HL-60 (cell line): Measurements from ENCODE around the gene SLFN14.
"Not testable (repeated sequence)": the region's sequence is repeated elsewhere in the genome, so short reads cannot be mapped to it uniquely, and the experiment has no call there.

Experiments
- DNase-seq, 2 experiments: peaks; one replicate each; pipeline ENCODE4 v3.0.0-alpha.2; 2010 to 2020; ENCODE audit warnings: low read depth in 1 of 2, low spot score in 1 of 2
- H3K27ac ChIP-seq: fragments of 250-450 bp; sonication (Bioruptor Pico); replicated peaks from 2 replicates; pipeline ENCODE4 v1.5.1; 2020; ENCODE audit warnings: mild to moderate bottlenecking, moderate library complexity
- H3K27me3 ChIP-seq: fragments of 250-450 bp; sonication (Bioruptor Pico); 2 replicates; pipeline ENCODE4 v1.5.1; 2021; ENCODE audit warnings: mild to moderate bottlenecking, moderate library complexity; ENCODE audit not compliant: insufficient read depth, poor library complexity, severe bottlenecking
- H3K4me3 ChIP-seq: replicated peaks from 2 replicates; pipeline ENCODE4 v1.5.1; 2011; ENCODE audit warnings: mild to moderate bottlenecking, control low read depth, low read length; ENCODE audit not compliant: insufficient read depth
- GABPA ChIP-seq: IDR thresholded peaks from 2 replicates; pipeline ENCODE4 v1.6.1; 2012; ENCODE audit warnings: low read depth
- POLR2AphosphoS5 ChIP-seq: IDR thresholded peaks from 2 replicates; pipeline ENCODE4 v1.6.1; 2012; ENCODE audit warnings: low read depth
- SPI1 ChIP-seq: IDR thresholded peaks from 2 replicates; pipeline ENCODE4 v1.6.1; 2012; ENCODE audit warnings: low read depth, mild to moderate bottlenecking, borderline replicate concordance
- TF ChIP-seq, protein P1 (sequence below): IDR thresholded peaks from 2 replicates; pipeline ENCODE4 v1.6.1; 2012; ENCODE audit warnings: low read depth; ENCODE audit not compliant: insufficient replicate concordance
- TF ChIP-seq, protein P2 (sequence below): IDR thresholded peaks from one replicate; pipeline ENCODE4 v1.5.1; 2011; ENCODE audit warnings: low read length, control low read depth, inconsistent platforms; ENCODE audit not compliant: insufficient read depth

Gene SLFN14

DNA sequence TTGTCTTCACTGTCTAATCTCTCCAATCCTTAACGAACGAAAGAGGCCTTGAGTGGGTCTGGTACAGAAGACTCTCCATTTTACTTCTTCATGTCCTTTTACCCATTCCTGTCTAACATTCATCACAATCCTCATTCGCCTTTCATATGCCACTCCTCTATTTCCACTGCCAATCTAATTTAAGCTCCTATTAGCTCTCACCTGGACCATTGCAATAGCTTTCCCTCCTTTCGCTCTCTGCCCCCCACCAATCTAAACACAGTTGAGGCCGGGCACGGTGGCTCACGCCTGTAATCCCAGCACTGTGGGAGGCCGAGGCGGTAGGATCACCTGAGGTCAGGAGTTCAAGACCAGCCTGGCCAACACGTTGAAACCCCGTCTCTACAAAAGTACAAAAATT lies 6.3 kb upstream of the SLFN14 start:
- H3K4me3 ChIP-seq, result peak overlapping the region; percentile 94
- peak overlapping the region; percentile 86 for H3K27ac ChIP-seq

DNA sequence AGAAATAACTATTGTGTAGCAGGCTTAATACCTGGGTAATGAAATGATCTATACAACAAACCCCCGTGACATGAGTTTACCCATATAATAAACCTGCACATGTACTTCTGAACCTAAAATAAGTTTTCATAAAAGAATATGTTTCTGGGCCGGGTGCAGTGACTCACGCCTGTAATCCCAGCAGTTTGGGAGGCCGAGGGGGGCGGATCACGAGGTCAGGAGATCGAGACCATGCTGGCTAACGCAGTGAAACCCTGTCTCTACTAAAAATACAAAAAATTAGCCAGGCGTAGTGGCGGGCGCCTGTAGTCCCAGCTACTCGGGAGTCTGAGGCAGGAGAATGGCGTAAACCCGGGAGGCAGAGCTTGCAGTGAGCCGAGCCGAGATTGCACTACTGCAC lies 2.6 kb upstream of the SLFN14 start:
- DNase-seq, H3K27ac ChIP-seq, H3K4me3 ChIP-seq, H3K27me3 ChIP-seq: not testable (repeated sequence)

More for the DNA sequence above, 6.3 kb upstream of the SLFN14 start:
- TF ChIP-seq POLR2AphosphoS5 (no peak), GABPA (no peak), SPI1 (no peak)
- TF ChIP-seq, protein P1, sequence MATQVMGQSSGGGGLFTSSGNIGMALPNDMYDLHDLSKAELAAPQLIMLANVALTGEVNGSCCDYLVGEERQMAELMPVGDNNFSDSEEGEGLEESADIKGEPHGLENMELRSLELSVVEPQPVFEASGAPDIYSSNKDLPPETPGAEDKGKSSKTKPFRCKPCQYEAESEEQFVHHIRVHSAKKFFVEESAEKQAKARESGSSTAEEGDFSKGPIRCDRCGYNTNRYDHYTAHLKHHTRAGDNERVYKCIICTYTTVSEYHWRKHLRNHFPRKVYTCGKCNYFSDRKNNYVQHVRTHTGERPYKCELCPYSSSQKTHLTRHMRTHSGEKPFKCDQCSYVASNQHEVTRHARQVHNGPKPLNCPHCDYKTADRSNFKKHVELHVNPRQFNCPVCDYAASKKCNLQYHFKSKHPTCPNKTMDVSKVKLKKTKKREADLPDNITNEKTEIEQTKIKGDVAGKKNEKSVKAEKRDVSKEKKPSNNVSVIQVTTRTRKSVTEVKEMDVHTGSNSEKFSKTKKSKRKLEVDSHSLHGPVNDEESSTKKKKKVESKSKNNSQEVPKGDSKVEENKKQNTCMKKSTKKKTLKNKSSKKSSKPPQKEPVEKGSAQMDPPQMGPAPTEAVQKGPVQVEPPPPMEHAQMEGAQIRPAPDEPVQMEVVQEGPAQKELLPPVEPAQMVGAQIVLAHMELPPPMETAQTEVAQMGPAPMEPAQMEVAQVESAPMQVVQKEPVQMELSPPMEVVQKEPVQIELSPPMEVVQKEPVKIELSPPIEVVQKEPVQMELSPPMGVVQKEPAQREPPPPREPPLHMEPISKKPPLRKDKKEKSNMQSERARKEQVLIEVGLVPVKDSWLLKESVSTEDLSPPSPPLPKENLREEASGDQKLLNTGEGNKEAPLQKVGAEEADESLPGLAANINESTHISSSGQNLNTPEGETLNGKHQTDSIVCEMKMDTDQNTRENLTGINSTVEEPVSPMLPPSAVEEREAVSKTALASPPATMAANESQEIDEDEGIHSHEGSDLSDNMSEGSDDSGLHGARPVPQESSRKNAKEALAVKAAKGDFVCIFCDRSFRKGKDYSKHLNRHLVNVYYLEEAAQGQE, result no peak
- TF ChIP-seq, protein P2, sequence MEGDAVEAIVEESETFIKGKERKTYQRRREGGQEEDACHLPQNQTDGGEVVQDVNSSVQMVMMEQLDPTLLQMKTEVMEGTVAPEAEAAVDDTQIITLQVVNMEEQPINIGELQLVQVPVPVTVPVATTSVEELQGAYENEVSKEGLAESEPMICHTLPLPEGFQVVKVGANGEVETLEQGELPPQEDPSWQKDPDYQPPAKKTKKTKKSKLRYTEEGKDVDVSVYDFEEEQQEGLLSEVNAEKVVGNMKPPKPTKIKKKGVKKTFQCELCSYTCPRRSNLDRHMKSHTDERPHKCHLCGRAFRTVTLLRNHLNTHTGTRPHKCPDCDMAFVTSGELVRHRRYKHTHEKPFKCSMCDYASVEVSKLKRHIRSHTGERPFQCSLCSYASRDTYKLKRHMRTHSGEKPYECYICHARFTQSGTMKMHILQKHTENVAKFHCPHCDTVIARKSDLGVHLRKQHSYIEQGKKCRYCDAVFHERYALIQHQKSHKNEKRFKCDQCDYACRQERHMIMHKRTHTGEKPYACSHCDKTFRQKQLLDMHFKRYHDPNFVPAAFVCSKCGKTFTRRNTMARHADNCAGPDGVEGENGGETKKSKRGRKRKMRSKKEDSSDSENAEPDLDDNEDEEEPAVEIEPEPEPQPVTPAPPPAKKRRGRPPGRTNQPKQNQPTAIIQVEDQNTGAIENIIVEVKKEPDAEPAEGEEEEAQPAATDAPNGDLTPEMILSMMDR, result no peak
- no peaks in the 10 kb centered on the region for H3K27me3 ChIP-seq
- DNase-seq, result no peak

DNA sequence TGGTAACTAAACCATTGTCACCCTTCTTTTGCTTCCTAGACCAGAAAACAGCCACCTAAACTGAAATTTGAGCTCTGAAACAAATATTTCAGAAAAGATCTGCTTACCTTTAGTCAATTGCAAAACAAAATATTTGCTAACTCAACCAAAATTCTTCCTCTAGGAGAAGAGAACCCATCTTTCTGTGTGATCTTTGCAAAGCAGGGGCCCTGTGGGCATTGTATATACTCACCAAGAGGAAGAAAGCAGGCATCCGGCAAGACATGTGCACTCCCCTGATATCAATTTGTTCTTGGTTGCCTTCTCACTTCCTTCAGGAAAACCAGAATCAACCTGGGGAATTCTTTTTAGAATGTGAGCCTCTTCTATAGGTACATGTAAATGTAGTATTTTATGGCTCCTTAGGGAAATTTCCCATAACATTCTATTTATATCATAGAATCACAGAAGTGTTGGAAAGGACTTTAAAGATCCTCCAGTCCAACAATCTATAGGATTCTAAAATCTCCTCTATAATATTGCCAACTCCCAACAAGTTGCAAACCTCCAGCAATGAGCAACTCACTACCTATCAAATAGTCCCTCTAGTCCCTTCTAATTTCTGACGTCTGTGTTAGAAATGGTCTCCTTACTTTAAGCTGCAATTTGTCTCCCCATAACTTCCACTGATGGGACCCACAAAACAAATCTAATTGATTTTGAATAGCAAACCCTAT lies 966 bp downstream of the SLFN14 start:
- no peak overlapping the region for H3K27ac ChIP-seq
- no peaks in the 10 kb centered on the region for H3K27me3 ChIP-seq
- no peak overlapping the region for H3K4me3 ChIP-seq
- no peak for DNase-seq
- TF ChIP-seq POLR2AphosphoS5 (no peak), SPI1 (no peak), GABPA (no peak)
- TF ChIP-seq, protein P1, result no peak
- TF ChIP-seq, protein P2, result no peak

DNA sequence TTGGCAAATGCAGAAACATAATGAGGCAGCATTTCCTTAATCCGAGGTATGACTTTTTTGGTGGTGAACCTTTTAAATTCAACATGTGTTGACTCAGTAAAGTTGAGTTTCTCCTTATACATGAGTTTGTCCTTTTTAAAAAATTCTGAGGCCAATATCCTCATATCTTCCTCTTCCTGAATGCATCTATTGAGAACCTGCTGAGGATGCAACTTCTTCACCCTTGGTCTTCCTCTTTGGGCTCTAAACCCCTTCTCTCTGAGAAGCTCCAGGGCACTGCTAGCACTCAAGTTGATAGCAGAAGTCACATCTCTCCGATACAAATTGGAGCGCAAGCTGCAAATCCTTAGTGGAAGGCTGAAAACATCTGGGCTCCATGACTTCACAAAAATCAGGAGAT lies 3.3 kb downstream of the SLFN14 start:
- peak in 1 of 2 experiments; percentile 6 for DNase-seq
- TF ChIP-seq, protein P2, result no peak
- TF ChIP-seq GABPA (no peak), SPI1 (no peak), POLR2AphosphoS5 (no peak)
- TF ChIP-seq, protein P1, result no peak
- H3K27ac ChIP-seq, result no peak overlapping the region
- no peaks in the 10 kb centered on the region for H3K27me3 ChIP-seq
- H3K4me3 ChIP-seq, result no peak overlapping the region
